Measurements from ENCODE around the gene ADCY9. TPM values are rescaled to one million over a fixed set of nuclear protein-coding genes. Genes with fewer than 3 reads are reported as not detected.
"Not testable (repeated sequence)": the region's sequence is repeated elsewhere in the genome, so short reads cannot be mapped to it uniquely, and the experiment has no call there.

Gene ADCY9
- total RNA-seq, 1 donor from 2014 or later = 19.4 TPM

GRCh38 chr16:3949287-3949686 lies 167.0 kb downstream of the ADCY9 start:
- peak; percentile 64 for DNase-seq

DNA sequence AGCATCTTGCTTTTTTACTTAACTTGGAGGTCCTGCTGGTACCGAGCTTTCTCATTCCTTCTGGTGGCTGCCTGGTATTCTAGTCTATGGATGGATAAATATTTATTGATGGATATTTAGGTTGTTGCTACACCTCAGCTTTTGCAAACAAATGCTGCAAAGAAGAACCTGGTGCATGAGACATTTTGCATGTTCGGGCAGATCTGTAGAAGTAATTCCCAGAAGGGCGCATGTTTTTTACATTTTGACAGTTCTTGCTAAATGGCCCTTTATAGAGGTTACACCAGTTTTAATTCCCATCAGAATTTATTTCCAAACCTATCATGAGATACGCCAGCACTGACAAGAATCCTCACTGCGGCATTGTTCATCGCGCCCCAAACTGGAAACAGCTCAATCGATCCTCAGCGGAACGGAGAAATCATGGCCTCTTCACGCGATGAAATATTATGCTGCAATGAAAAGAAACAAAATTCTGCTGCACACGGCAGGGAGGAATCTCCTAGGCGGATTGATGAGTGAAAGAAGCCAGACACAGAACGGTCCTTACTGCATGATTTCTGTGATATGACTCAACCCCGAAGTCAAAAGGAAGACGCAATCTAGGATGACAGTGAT lies 167.8 kb downstream of the ADCY9 start:
- DNase-seq = no peak

GRCh38 chr16:3946604-3947180 lies 169.6 kb downstream of the ADCY9 start:
- no peak for DNase-seq

DNA sequence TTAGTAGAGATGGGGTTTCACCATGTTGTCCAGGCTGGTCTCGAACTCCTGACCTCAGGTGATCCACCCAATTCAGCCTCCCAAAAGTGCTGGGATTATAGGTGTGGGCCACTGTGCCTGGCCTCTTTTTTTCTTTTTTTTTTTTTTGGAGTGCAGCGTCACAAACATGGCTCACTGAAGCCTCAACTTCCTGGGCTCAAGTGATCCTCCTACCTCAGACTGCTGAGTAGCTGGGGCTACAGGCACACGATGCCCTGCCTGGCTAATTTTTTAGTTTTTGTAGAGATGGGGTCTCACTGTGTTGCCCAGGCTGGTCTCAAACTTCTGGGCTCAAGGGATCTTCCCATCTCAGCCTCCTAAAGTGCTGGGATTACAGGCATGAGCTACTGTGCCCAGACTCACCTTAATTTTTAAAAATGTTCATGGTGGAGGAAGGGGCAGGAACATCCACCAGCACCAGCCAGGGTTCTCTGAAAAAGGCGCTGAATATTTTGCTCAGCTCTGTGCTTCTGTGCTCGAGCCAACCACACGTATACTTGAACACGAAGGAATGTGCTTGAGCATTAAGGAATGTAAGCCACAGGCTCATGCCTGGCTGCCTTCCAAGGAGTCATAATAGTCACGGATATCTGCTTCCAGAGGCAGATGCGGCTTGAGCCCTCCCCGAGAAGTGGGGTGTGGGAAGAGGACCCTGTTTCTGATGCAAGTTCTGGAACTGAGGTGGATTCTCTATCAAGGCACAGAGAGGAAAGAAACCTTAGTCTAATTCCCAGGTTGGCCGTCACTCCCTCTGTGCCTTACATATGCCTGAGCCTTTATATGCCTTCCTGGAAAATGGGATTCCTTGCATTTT lies 170.3 kb downstream of the ADCY9 start:
- DNase-seq = peak; percentile 91

DNA sequence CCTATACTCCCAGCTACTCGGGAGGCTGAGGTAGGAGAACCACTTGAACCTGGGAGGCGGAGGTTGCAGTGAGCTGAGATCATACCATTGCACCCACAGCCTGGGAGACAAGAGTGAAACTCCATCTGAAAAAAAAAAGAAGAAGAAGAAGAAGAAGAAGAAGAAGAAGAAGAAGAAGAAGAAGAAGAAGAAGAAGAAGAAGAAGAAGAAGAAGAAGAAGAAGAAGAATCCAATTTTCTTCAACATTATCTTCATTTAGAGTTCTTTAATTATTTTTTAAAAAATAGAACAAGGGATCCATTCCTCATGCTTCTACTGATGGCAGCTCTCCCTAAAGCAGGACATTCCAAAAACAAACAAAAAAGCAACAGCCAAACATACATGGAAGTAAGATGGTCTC lies 171.8 kb downstream of the ADCY9 start:
- DNase-seq = not testable (repeated sequence)

DNA sequence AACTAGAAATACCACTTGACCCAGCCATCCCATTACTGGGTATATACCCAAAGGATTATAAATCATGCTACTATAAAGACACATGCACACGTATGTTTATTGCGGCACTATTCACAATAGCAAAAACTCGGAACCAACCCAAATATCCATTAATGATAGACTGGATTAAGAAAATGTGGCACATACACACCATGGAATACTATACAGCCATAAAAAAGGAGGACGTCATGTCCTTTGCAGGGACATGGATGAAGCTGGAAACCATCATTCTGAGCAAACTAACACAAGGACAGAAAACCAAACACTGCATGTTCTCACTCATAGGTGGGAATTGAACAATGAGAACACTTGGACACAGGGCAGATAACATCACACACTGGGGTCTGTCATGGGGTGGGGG lies 174.1 kb downstream of the ADCY9 start:
- DNase-seq = not testable (repeated sequence)

- peak; percentile 71 for DNase-seq
Measured at GRCh38 chr16:3938843-3939624, 177.2 kb downstream of the ADCY9 start.

DNA sequence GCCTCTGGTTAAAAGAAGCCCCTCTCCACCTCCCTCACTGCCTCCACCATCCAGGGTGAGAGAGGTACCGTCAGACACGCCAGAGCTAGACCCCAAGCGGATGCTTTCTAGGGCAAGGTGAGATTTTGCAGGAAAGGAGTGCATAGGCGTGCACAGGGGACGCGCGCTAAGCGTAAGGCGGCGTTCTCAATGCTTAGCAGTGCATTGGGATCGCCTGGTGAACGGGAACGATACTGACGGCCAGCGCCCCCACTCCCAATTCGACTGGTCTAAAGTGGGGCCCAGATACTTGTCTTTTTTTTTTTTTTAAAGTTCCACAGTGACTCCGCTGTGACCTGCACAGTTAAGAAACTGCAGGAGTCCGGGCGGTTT lies 177.8 kb downstream of the ADCY9 start:
- DNase-seq = no peak

DNA sequence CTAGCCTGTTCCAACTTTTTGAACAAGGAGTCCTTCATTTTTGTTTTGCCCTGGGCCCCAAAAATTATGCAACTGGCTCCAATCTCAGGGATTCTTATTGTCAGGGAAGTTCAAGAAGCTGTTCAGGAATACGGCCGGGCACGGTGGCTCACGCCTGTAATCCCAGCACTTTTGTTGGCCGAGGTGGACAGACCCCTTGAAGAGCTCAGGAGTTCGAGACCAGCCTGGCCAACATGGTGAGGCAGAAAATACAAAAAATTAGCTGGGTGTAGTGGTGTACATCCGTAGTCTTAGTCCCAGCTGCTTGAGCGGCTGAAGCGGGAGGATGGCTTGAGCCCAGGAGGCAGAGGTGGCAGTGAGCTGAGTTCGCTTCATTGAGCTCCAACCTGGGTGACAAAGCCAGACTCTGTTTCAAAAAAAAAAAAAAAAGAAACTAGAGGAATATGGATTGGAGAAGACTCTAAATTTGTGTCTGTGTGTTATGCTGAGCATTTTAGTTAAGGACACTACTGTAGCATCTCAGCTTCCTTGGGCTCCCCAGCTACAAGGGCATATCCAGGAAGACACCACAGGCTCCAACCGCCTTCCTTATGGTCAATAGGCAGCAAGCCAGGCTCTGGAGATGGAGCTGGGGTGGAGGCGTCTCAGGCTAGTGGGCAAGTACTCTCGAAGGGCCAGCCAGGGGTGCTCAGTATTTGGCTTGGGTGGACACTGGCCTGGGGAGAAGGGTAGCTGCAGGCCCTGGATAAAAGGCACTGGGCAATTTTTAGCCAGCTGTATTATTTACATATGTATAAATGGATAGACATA lies 179.0 kb downstream of the ADCY9 start:
- DNase-seq = no peak

GRCh38 chr16:3935921-3936320 lies 180.3 kb downstream of the ADCY9 start:
- DNase-seq = no peak

DNA sequence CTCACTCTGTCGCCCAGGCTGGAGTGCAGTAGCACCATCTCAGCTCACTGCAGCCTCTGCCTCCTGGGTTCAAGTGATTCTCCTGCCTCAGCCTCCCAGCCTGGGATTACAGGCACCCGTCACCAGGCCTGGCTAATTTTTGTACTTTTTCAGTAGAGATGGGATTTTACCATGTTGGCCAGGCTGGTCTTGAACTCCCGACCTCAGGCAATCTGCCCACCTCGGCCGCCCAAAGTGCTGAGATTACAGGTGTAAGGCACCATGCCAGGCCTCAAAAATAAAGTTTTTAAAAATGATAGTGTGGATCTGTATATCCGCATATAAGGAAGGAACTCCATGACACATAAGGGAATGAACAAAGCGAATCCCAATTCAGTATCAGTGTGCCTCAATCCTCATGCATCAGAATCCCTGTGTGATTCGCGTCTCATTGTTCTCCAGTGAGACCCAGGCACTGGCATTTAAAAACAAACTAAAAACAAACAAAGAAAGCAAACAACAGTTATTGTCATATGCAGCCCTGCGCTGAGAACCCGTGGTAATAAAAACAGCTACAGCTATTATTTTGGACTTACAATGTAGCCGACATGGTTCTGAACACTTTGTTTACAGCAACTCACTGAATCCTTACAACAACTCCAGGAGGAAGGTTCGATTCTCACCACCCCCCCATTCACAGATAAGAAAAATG lies 181.6 kb downstream of the ADCY9 start:
- no peak for DNase-seq

- DNase-seq = not testable (repeated sequence)
Measured at GRCh38 chr16:3927147-3927546, 189.1 kb downstream of the ADCY9 start.

DNA sequence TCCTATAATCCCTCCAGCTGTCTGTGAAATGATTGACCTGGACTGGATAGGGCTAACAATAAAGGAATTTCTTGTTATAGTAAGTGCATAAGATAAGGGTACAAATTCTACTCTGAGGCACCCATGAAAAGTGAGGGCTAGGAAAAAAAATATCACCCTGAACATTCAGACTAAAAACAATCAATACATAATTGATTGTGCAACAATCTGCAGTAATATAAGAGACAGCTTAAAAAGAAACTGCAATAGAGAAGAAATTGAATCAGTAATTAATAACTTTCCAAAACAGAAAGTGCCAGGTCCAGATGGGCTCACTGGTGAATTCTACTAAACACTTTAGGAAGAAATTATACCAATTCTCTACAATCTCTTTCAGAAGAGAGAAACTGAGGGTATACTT lies 191.5 kb downstream of the ADCY9 start:
- DNase-seq = no peak

GRCh38 chr16:3922241-3922640 lies 194.0 kb downstream of the ADCY9 start:
- DNase-seq = no peak

GRCh38 chr16:3920206-3920605 lies 196.0 kb downstream of the ADCY9 start:
- no peak for DNase-seq

GRCh38 chr16:3919413-3919812 lies 196.8 kb downstream of the ADCY9 start:
- DNase-seq = no peak

DNA sequence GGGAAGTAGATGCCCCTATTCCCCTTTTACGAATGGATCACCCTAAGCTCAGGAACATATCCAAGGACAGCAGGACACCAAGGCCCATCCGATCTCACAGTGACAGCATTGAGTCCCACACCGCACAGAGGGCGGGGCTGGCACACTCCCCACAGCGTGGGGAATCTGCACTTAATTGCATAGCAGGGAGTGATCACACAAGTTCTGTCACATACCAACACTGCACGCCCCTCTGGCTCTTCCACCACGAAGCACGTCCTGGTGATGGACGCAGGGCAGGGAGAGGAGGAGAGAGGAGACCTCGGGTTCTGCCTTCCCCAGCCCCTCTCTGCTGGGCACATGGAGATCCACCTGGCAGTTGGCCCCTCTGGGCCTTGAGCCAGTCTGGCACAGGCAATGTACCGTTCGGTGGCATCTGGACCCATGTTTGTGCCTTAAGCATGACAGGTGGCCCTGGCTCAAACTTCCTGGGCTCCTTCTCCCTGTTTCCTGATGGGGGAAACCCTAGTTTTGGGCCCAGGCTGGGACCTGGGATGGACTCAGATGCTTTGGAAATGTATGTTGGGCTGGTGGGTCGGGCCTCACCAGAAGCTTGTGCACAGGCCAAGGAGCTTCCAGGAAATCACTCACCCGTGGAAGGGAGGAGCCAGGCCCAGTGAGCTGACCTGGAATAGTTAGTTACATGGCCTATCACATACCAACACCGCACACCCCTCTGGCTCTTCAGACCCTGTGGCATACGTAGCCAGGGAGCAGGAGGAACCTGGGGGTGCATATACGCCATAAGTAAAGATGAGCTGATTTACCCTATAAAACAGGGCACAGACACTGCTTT lies 200.6 kb downstream of the ADCY9 start:
- no peak for DNase-seq

GRCh38 chr16:3912897-3913296 lies 203.3 kb downstream of the ADCY9 start:
- DNase-seq = no peak
